ENCODE results near the gene MUCL3.
"Not testable (repeated sequence)": the region's sequence is repeated elsewhere in the genome, so short reads cannot be mapped to it uniquely, and the experiment has no call there.

MUCL3 gene

GRCh38 chr6:30910473-30910872 lies 30.3 kb upstream of the MUCL3 start:
- not testable (repeated sequence) for DNase-seq (ENCODE audit: low spot score)

GRCh38 chr6:30912746-30913520 lies 27.8 kb upstream of the MUCL3 start:
- DNase-seq (ENCODE audit: low spot score) = no peak

GRCh38 chr6:30913721-30914075 lies 27.1 kb upstream of the MUCL3 start:
- DNase-seq (ENCODE audit: low spot score) = no peak

GRCh38 chr6:30914076-30914853 lies 26.5 kb upstream of the MUCL3 start, which contains the start of gene VARS2:
VARS2 (plus strand) TSS chr6:30914238; CDS start chr6:30914837, 599 bp downstream.
- DNase-seq (ENCODE audit: low spot score) = peak; percentile 98

GRCh38 chr6:30914854-30915590 lies 25.8 kb upstream of the MUCL3 start:
- DNase-seq (ENCODE audit: low spot score) = no peak

- peak; percentile 89 for DNase-seq (ENCODE audit: low spot score)
These were observed 25.2 kb upstream of the MUCL3 start for GRCh38 chr6:30915591-30915946.

- DNase-seq (ENCODE audit: low spot score) = no peak
These were observed 23.7 kb upstream of the MUCL3 start for GRCh38 chr6:30917041-30917440.

- DNase-seq (ENCODE audit: low spot score) = no peak
These were observed 23.3 kb upstream of the MUCL3 start for GRCh38 chr6:30917487-30917886.

GRCh38 chr6:30918670-30919069 lies 22.1 kb upstream of the MUCL3 start:
- DNase-seq (ENCODE audit: low spot score) = no peak

GRCh38 chr6:30922447-30922852 lies 18.3 kb upstream of the MUCL3 start:
- no peak for DNase-seq (ENCODE audit: low spot score)

- DNase-seq (ENCODE audit: low spot score) = not testable (repeated sequence)
These were observed 16.6 kb upstream of the MUCL3 start for GRCh38 chr6:30924040-30924627.

GRCh38 chr6:30926644-30927043 lies 14.1 kb upstream of the MUCL3 start:
- no peak for DNase-seq (ENCODE audit: low spot score)

- not testable (repeated sequence) for DNase-seq (ENCODE audit: low spot score)
These were observed 13.7 kb upstream of the MUCL3 start for GRCh38 chr6:30927080-30927479.

- DNase-seq (ENCODE audit: low spot score) = no peak
These were observed 12.1 kb upstream of the MUCL3 start for GRCh38 chr6:30928677-30929076.

GRCh38 chr6:30930506-30930905 lies 10.3 kb upstream of the MUCL3 start:
- no peak for DNase-seq (ENCODE audit: low spot score)

GRCh38 chr6:30931272-30931671 lies 9.5 kb upstream of the MUCL3 start:
- no peak for DNase-seq (ENCODE audit: low spot score)

- DNase-seq (ENCODE audit: low spot score) = no peak
These were observed 8.7 kb upstream of the MUCL3 start, which contains the start of gene SFTA2 for GRCh38 chr6:30931969-30932645. SFTA2 (minus strand) TSS chr6:30932170; CDS start chr6:30932096, 74 bp downstream.

- DNase-seq (ENCODE audit: low spot score) = no peak
These were observed 8.0 kb upstream of the MUCL3 start for GRCh38 chr6:30932665-30933365.

- DNase-seq (ENCODE audit: low spot score) = no peak
These were observed 5.8 kb upstream of the MUCL3 start for GRCh38 chr6:30935018-30935417.

GRCh38 chr6:30937265-30937664 lies 3.5 kb upstream of the MUCL3 start:
- no peak for DNase-seq (ENCODE audit: low spot score)

GRCh38 chr6:30938730-30939129 lies 2.0 kb upstream of the MUCL3 start:
- no peak for DNase-seq (ENCODE audit: low spot score)
